ENCODE data around the gene GINS3. TPM values are rescaled to one million over a fixed set of nuclear protein-coding genes. Genes with fewer than 3 reads are reported as not detected.

GINS3 gene
- total and polyA plus RNA-seq, 8 donors, result 0.56 to 2.0 (median 0.90) TPM

- Histone ChIP-seq H3K4me1 (no peaks in the 10 kb centered on the region), H3K4me3 (no peak overlapping the region), H3K9me3 (no peaks in the 10 kb centered on the region), H3K27me3 (no peaks in the 10 kb centered on the region), H3K36me3 (no peaks in the 10 kb centered on the region), H3K27ac (no peak overlapping the region)
- 45 to 57% methylated on average over 2 of the region's 2 CpGs for WGBS, 2 donors
- FAIRE-seq, result no peak
- TF ChIP-seq CTCF (IDR thresholded peaks at IDR 0.05), result no peak
- intact Hi-C loops (cut with DNase I), result no loop called here
- no peak for ATAC-seq
- DNase-seq, result no peak
These were observed 26.6 kb upstream of the GINS3 start for GRCh38 chr16:58365623-58366022.

GRCh38 chr16:58366247-58367031 is 25.8 kb upstream of the GINS3 start:
- Histone ChIP-seq H3K9me3 (no peaks in the 10 kb centered on the region), H3K27ac (no peak overlapping the region), H3K27me3 (no peaks in the 10 kb centered on the region), H3K4me1 (no peaks in the 10 kb centered on the region), H3K4me3 (no peak overlapping the region), H3K36me3 (no peaks in the 10 kb centered on the region)
- FAIRE-seq (no peak), ATAC-seq (no peak), DNase-seq (no peak)
- WGBS, 2 donors, result 51 to 53% methylated on average over 5 of the region's 5 CpGs
- intact Hi-C loops (cut with DNase I), result no loop called here
- TF ChIP-seq CTCF (IDR thresholded peaks at IDR 0.05), result no peak

- Histone ChIP-seq H3K4me1 (no peaks in the 10 kb centered on the region), H3K36me3 (no peaks in the 10 kb centered on the region), H3K27me3 (no peaks in the 10 kb centered on the region), H3K4me3 (no peak overlapping the region), H3K9me3 (no peaks in the 10 kb centered on the region), H3K27ac (no peak overlapping the region)
- no peak for TF ChIP-seq CTCF (IDR thresholded peaks at IDR 0.05)
- FAIRE-seq (no peak), ATAC-seq (no peak), DNase-seq (no peak)
- WGBS, 2 donors, result 59 to 78% methylated on average over 2 of the region's 2 CpGs
- intact Hi-C loops (cut with DNase I), result no loop called here
These were observed 25.0 kb upstream of the GINS3 start for GRCh38 chr16:58367252-58367651.

GRCh38 chr16:58371841-58372240 is 20.4 kb upstream of the GINS3 start:
- WGBS, 2 donors, result 80 to 89% methylated on average over 2 of the region's 2 CpGs
- H3K27ac ChIP-seq, result no peak overlapping the region
- H3K4me3 ChIP-seq, result no peak overlapping the region
- no peaks in the 10 kb centered on the region for H3K27me3 ChIP-seq
- no peaks in the 10 kb centered on the region for H3K4me1 ChIP-seq
- TF ChIP-seq CTCF (IDR thresholded peaks at IDR 0.05), result no peak
- H3K36me3 ChIP-seq, result no peaks in the 10 kb centered on the region
- intact Hi-C loops (cut with DNase I), result no loop called here
- ATAC-seq (no peak), FAIRE-seq (no peak), DNase-seq (no peak)
- H3K9me3 ChIP-seq, result no peaks in the 10 kb centered on the region

- no peaks in the 10 kb centered on the region for H3K27me3 ChIP-seq
- intact Hi-C loops (cut with DNase I), result no loop called here
- no peak for TF ChIP-seq CTCF (IDR thresholded peaks at IDR 0.05)
- DNase-seq (no peak), FAIRE-seq (no peak), ATAC-seq (no peak)
- H3K9me3 ChIP-seq, result no peaks in the 10 kb centered on the region
- H3K4me1 ChIP-seq, result no peaks in the 10 kb centered on the region
- H3K36me3 ChIP-seq, result no peaks in the 10 kb centered on the region
- H3K27ac ChIP-seq, result no peak overlapping the region
- H3K4me3 ChIP-seq, result no peak overlapping the region
These were observed 16.9 kb upstream of the GINS3 start for GRCh38 chr16:58375386-58375785.
